GM12892 (cell line): Measurements from ENCODE around the gene C8A.

Source experiments
- POLR2A ChIP-seq: IDR thresholded peaks from 2 replicates; pipeline ENCODE4 v1.6.1; 2011; ENCODE audit warnings: low read depth, low read length, control low read depth
- TAF1 ChIP-seq: IDR thresholded peaks from 2 replicates; pipeline ENCODE4 v1.6.1; 2011; ENCODE audit warnings: low read depth, mild to moderate bottlenecking, control low read depth, low read length, borderline replicate concordance

GRCh38 chr1:56816909-56817308 is 37.7 kb upstream of the C8A start:
- TF ChIP-seq POLR2A, result no peak
- no peak for TF ChIP-seq TAF1
